HFFc6 (cell line): ENCODE results near the gene ICAM5. TPM values are rescaled to one million over a fixed set of nuclear protein-coding genes. Genes with fewer than 3 reads are reported as not detected.
A peak's percentile ranks its signal among the peaks of the same experiment; 100 is the strongest.
"Not testable (repeated sequence)": the region's sequence is repeated elsewhere in the genome, so short reads cannot be mapped to it uniquely, and the experiment has no call there.

Experiments
- DNase-seq: peaks from one replicate; pipeline ENCODE4 v3.0.0-alpha.2; 2018
- H3K27ac Mint-ChIP-seq: 2 replicates; pipeline ENCODE4 v1.8.0; 2020; ENCODE audit warnings: mild to moderate bottlenecking, mixed read lengths
- H3K27me3 Mint-ChIP-seq: 2 replicates; pipeline ENCODE4 v1.8.0; 2021; ENCODE audit warnings: mild to moderate bottlenecking, moderate library complexity, mixed read lengths; ENCODE audit not compliant: insufficient read depth
- H3K36me3 Mint-ChIP-seq: 2 replicates; pipeline ENCODE4 v1.8.0; 2021; ENCODE audit warnings: low read depth, mixed read lengths
- H3K4me1 Mint-ChIP-seq: 2 replicates; pipeline ENCODE4 v1.8.0; 2020; ENCODE audit warnings: low read depth, mixed read lengths
- H3K4me3 Mint-ChIP-seq: 2 replicates; pipeline ENCODE4 v1.8.0; 2020; ENCODE audit warnings: mild to moderate bottlenecking, moderate library complexity, mixed read lengths
- H3K9me3 Mint-ChIP-seq: 2 replicates; pipeline ENCODE4 v1.8.0; 2020; ENCODE audit warnings: mild to moderate bottlenecking, mixed read lengths
- long read RNA-seq: library from polyadenylated mRNA; unstranded; transcript quantifications from one replicate; pipeline ENCODE4 v2.0.0, GENCODE V29; 2019
- total RNA-seq, 6 experiments: library from RNA; stranded (reverse); fragmentation: NEBNext Ultra II Directional; extraction: Animal tissue kit (Norgen Biotek cat#: 25700); gene quantifications; 2 replicates in 1 of 6; 3 replicates in 5 of 6; pipeline ENCODE4 v1.2.3, GENCODE V29; 2021
- TF ChIP-seq, protein P1 (sequence below): fragments of 200-600 bp; sonication (generic); IDR thresholded peaks from 2 replicates; pipeline ENCODE4 v1.5.0; 2021; ENCODE audit warnings: antibody characterized with exemption, mild to moderate bottlenecking

The ICAM5 gene, protein sequence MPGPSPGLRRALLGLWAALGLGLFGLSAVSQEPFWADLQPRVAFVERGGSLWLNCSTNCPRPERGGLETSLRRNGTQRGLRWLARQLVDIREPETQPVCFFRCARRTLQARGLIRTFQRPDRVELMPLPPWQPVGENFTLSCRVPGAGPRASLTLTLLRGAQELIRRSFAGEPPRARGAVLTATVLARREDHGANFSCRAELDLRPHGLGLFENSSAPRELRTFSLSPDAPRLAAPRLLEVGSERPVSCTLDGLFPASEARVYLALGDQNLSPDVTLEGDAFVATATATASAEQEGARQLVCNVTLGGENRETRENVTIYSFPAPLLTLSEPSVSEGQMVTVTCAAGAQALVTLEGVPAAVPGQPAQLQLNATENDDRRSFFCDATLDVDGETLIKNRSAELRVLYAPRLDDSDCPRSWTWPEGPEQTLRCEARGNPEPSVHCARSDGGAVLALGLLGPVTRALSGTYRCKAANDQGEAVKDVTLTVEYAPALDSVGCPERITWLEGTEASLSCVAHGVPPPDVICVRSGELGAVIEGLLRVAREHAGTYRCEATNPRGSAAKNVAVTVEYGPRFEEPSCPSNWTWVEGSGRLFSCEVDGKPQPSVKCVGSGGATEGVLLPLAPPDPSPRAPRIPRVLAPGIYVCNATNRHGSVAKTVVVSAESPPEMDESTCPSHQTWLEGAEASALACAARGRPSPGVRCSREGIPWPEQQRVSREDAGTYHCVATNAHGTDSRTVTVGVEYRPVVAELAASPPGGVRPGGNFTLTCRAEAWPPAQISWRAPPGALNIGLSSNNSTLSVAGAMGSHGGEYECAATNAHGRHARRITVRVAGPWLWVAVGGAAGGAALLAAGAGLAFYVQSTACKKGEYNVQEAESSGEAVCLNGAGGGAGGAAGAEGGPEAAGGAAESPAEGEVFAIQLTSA
- total RNA-seq = 10 to 100 TPM; 14.0 to 38.4 (median 14.4) TPM
- long read RNA-seq, partial matches to known transcripts = 2 of 4 reads
- long read RNA-seq, other reads (novel, unspliced or antisense) = 2 of 4 reads

DNA sequence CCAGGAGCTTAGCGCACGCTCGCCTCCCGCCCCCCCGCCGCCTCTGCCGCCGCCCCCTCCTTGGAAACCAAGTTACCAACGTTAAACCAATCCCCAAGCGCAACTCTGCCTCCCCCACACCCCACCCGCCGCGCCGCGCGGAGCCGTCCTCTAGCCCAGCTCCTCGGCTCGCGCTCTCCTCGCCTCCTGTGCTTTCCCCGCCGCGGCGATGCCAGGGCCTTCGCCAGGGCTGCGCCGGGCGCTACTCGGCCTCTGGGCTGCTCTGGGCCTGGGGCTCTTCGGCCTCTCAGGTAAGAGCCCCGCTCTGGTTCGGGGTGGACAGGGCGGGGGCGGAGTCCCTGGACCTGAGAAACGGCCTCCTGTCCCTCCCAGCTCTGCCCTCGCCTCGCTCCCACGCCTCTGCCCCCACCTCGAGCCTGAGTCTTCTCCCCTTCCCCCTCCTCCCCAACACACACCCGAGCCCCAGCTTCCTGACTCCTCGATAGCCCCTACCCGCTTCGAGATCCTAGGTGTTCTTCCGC is at the start of gene ICAM5:
TSS of gene ICAM5 (plus strand) at position 117 of the 521 bp plus-strand sequence. CDS start at position 209, 92 bp downstream.
- Mint-ChIP-seq H3K4me1 (peaks cover 35% of the 10 kb centered on the region), H3K27me3 (peaks cover 8% of the 10 kb centered on the region), H3K27ac (peak within 1 kb of the TSS; percentile 96), H3K4me3 (peak within 1 kb of the TSS; percentile 91), H3K9me3 (no peaks in the 10 kb centered on the region; the same call in 1 of the 2 replicates), H3K36me3 (peaks cover 16% of the 10 kb centered on the region)
- TF ChIP-seq, protein P1, sequence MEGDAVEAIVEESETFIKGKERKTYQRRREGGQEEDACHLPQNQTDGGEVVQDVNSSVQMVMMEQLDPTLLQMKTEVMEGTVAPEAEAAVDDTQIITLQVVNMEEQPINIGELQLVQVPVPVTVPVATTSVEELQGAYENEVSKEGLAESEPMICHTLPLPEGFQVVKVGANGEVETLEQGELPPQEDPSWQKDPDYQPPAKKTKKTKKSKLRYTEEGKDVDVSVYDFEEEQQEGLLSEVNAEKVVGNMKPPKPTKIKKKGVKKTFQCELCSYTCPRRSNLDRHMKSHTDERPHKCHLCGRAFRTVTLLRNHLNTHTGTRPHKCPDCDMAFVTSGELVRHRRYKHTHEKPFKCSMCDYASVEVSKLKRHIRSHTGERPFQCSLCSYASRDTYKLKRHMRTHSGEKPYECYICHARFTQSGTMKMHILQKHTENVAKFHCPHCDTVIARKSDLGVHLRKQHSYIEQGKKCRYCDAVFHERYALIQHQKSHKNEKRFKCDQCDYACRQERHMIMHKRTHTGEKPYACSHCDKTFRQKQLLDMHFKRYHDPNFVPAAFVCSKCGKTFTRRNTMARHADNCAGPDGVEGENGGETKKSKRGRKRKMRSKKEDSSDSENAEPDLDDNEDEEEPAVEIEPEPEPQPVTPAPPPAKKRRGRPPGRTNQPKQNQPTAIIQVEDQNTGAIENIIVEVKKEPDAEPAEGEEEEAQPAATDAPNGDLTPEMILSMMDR = no peak
- peak; percentile 49 for DNase-seq

DNA sequence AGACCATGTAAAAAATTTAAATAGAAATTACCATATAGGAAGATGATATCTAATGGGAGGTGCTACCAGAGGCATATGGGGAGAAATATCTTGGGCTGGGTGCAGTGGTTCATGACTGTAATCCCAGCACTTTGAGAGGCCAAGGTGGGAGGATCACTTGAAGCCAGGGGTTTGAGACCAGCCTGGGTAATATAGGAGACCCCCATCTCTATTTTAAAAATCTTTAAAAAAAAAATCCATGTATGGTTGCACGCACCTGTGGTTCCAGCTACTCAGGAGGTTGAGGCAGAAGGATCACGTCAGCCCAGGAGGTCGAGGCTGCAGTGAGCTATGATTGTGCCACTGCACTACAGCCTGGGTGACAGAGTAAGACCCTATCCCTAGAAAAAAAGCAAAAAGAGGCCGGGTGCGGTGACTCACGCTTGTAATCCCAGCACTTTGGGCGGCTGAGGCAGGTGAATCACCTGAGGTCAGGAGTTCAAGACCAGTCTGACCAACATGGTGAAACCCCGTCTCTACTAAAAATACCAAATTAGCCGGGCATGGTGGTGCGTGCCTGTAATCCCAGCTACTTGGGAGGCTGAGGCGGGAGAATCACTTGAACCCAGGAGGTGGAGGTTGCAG is 47.8 kb upstream of the ICAM5 start:
- H3K27ac Mint-ChIP-seq, H3K27me3 Mint-ChIP-seq, H3K4me3 Mint-ChIP-seq, H3K36me3 Mint-ChIP-seq, H3K9me3 Mint-ChIP-seq, DNase-seq: not testable (repeated sequence)
- H3K4me1 Mint-ChIP-seq = peaks cover 28% of the 10 kb centered on the region

DNA sequence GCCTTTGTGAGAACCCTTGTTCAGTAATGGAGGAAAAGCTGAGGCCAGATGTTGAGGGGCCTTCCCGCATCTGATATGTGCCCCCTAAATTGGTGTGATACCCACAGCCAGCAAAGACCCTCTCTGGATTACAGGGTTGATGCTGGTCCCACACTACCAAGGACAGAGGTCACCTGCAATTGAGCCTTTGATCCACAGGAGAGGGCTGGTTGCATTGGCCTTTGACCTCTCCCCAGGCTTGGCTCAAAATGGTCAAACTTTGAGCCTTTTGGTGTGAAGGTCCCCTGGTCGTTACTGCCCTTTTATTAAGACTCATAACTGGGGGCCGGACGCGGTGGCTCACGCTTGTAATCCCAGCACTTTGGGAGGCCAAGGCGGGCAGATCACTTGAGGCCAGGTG is 46.1 kb upstream of the ICAM5 start:
- no peaks in the 10 kb centered on the region for H3K9me3 Mint-ChIP-seq
- no peak overlapping the region for H3K4me3 Mint-ChIP-seq
- no peak overlapping the region for H3K27ac Mint-ChIP-seq
- H3K27me3 Mint-ChIP-seq = no peaks in the 10 kb centered on the region; the same call in 1 of the 2 replicates
- H3K4me1 Mint-ChIP-seq = peaks cover 20% of the 10 kb centered on the region
- no peaks in the 10 kb centered on the region for H3K36me3 Mint-ChIP-seq
- DNase-seq = no peak
- TF ChIP-seq, protein P1 = no peak

DNA sequence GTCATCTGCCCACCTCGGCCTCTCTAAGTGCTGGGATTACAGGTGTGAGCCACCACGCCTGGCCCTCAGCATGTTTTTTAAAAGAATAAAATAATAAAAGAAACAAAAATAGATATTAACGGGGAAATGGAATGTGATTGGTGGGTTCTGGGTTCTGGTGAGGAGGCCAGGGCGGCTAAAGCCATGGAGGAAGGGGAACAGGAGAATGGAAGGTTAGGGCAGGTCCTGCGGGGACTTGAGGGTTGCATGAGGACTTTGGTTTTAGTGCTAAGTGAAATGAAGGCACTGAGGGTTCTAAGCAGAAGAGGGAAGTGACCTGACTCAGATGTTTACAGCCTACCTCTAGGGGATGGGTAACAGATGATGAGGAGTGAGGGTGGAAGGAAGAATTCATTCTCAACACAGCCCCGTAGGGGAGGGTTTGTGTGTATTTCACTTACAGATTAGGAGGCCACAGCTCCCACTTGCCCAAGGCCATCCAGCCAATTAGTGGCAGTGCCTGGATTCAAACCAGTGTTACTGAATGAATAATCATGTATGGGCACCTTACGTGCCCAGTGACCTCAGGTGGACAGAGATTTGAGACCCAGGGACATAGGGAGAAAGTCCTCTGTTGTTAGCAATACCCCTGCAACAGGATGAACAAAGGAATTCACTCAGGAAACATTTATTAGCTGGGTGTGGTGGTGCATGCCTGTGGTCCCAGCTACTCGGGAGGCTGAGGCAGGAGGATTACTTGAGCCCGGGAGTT is 44.4 kb upstream of the ICAM5 start:
- Mint-ChIP-seq H3K27me3 (no peaks in the 10 kb centered on the region; the same call in 1 of the 2 replicates), H3K4me3 (no peak overlapping the region), H3K9me3 (no peaks in the 10 kb centered on the region), H3K36me3 (no peaks in the 10 kb centered on the region), H3K4me1 (peaks cover 19% of the 10 kb centered on the region), H3K27ac (peak overlapping the region; percentile 49; the same call in 1 of the 2 replicates)
- TF ChIP-seq, protein P1 = no peak
- no peak for DNase-seq

DNA sequence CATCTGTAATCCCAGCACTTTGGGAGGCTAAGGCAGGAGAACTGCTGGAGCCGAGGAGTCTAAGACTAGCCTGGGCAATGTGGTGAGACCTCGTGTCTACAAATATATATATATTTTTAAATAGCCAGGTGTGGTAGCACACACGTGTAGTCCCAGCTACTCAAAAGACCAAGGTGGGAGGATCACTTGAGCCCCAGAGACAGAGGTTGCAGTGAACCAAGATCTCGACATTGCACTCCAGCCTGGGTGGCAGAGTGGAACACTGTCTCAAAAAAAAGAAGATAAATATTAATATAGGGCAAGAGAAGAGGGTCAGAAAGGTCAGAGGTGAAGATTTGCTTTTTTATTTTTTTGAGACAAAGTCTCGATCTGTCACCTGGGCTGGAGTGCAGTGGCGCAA is 43.2 kb upstream of the ICAM5 start:
- TF ChIP-seq, protein P1 = no peak
- DNase-seq = no peak
- H3K9me3 Mint-ChIP-seq = no peaks in the 10 kb centered on the region
- peaks cover 19% of the 10 kb centered on the region for H3K4me1 Mint-ChIP-seq
- peaks cover 2% of the 10 kb centered on the region for H3K27me3 Mint-ChIP-seq
- no peak overlapping the region for H3K4me3 Mint-ChIP-seq
- H3K36me3 Mint-ChIP-seq = no peaks in the 10 kb centered on the region
- no peak overlapping the region for H3K27ac Mint-ChIP-seq
